Small intestine (tissue), 7 donors: ENCODE measurements around the gene SIGLEC12. TPM values are rescaled to one million over a fixed set of nuclear protein-coding genes. Genes with fewer than 3 reads are reported as not detected.
"Not testable (repeated sequence)": the region's sequence is repeated elsewhere in the genome, so short reads cannot be mapped to it uniquely, and the experiment has no call there.

ENCODE experiments used
- DNase-seq, 2 donors: peaks; one replicate each; pipeline versions ENCODE4 v3.0.0 to v3.0.0-alpha.2; 2013
- FAIRE-seq: peaks from 2 replicates; lab custom pipeline; 2012; peaks lifted over from hg19 to GRCh38; lab: Jason Lieb, UNC
- H3K27ac ChIP-seq, 3 donors: one replicate each; pipeline ENCODE4 v1.5.1; 2013; ENCODE audit warnings: low read length in 2 of 3, mild to moderate bottlenecking in 2 of 3, control low read depth in 1 of 3, inconsistent platforms in 1 of 3, low read depth in 1 of 3, moderate library complexity in 1 of 3
- H3K27me3 ChIP-seq, 3 donors: one replicate each; pipeline ENCODE4 v1.6.1; 2013; ENCODE audit warnings: low read length in 3 of 3, inconsistent platforms in 1 of 3; ENCODE audit not compliant: control insufficient read depth in 3 of 3, insufficient read depth in 3 of 3
- H3K36me3 ChIP-seq, 3 donors: one replicate each; pipeline ENCODE4 v1.6.1; 2013; ENCODE audit warnings: low read length in 3 of 3, inconsistent platforms in 1 of 3, low read depth in 1 of 3, mild to moderate bottlenecking in 1 of 3, moderate library complexity in 1 of 3; ENCODE audit not compliant: control insufficient read depth in 3 of 3, insufficient read depth in 2 of 3
- H3K4me1 ChIP-seq, 3 donors: one replicate each; pipeline ENCODE4 v1.6.1; 2013; ENCODE audit warnings: low read length in 2 of 3, inconsistent platforms in 1 of 3, low read depth in 1 of 3, mild to moderate bottlenecking in 1 of 3, moderate library complexity in 1 of 3; ENCODE audit not compliant: control insufficient read depth in 3 of 3, insufficient read depth in 2 of 3
- H3K4me3 ChIP-seq, 3 donors: one replicate each; pipeline ENCODE4 v1.5.1; 2013; ENCODE audit warnings: low read length in 3 of 3, control low read depth in 1 of 3, inconsistent platforms in 1 of 3, low read depth in 1 of 3, mild to moderate bottlenecking in 1 of 3, moderate library complexity in 1 of 3
- H3K9me3 ChIP-seq, 2 donors: one replicate each; pipeline ENCODE4 v1.6.1; 2013; ENCODE audit warnings: low read depth in 1 of 2, low read length in 1 of 2; ENCODE audit not compliant: control insufficient read depth in 2 of 2, insufficient read depth in 1 of 2
- WGBS, 3 donors: extraction: QIAGEN DNeasy Blood & Tissue Kit; methylation state at CpG; one replicate each; pipeline ENCODE4 v1.1.7; 2013; 5-methylcytosine and 5-hydroxymethylcytosine counted together
- polyA plus RNA-seq, 4 donors: library from polyadenylated mRNA; stranded (reverse) in 3 of 4; unstranded in 1 of 4; fragments of 200-250 nt in 3 of 4; fragments of 120-200 nt in 1 of 4; gene quantifications; one replicate each; pipeline versions ENCODE4 v1.2.1 to v1.2.3, GENCODE V29; 2013
- donor health status: healthy with polysubstance abuse.
- donor health status: control.
- donor health status: control.
- donor health status: Bipolar disorder and iron deficiency.
- donor health status: healthy.

SIGLEC12 gene
- polyA plus RNA-seq, 4 donors, result 0.33 to 5.7 (median 2.0) TPM; not detected in 1

DNA sequence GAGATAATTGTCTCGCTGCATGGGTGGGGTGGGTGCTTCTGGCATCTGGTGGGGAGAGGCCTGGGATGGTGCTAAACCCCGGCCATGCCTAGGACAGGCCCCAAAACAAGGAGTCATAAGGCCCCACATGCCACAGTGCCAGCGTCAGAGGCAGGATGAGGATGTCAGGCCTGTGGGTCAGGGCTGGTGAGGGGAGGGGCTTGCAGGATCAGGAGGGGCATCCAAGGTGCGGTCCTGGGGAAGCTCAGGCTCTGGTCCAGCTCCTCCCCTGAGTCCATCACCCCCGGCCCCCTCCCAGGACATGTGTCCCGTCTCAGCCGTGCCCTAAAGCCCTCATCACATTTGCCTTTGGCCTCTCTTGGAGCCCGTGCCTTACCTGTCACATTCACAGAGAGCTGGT, 669 bp downstream of the SIGLEC12 start:
- not testable (repeated sequence) for H3K27me3 ChIP-seq, H3K27ac ChIP-seq, H3K4me3 ChIP-seq, H3K4me1 ChIP-seq, H3K9me3 ChIP-seq, H3K36me3 ChIP-seq, DNase-seq, FAIRE-seq
- WGBS, 3 donors, result 42 to 49% (median 43%) methylated on average over 5 to 8 of the region's 8 CpGs

DNA sequence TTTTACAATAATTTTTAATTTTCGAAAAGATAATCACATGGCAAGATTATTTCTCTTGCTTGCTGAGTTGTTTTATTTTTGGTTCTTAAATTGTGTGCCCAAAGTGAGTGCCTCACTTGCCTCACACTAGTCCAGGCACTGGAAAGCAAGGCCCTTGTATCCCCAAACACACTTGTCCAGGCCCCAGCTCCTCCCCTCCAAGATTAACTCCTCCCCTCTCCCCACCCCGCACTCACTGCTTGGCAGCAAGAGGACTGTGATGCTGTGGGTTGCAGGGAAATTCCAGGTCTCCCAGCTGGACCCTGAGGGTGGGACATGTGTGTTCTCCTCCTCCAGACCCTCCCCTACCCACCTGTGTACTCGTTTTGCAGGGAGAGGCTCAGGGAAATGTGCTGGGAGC, 3.9 kb downstream of the SIGLEC12 start:
- no peaks in the 10 kb centered on the region for H3K9me3 ChIP-seq
- H3K27ac ChIP-seq, result no peak overlapping the region
- no peak for FAIRE-seq
- H3K4me1 ChIP-seq, result no peaks in the 10 kb centered on the region
- 37 to 39% (median 39%) methylated on average over 3 of the region's 3 CpGs for WGBS, 3 donors
- no peaks in the 10 kb centered on the region for H3K36me3 ChIP-seq
- peaks cover 0 to 3% (median 0%) of the 10 kb centered on the region in 3 donors for H3K27me3 ChIP-seq
- H3K4me3 ChIP-seq, result no peak overlapping the region
- no peak for DNase-seq

DNA sequence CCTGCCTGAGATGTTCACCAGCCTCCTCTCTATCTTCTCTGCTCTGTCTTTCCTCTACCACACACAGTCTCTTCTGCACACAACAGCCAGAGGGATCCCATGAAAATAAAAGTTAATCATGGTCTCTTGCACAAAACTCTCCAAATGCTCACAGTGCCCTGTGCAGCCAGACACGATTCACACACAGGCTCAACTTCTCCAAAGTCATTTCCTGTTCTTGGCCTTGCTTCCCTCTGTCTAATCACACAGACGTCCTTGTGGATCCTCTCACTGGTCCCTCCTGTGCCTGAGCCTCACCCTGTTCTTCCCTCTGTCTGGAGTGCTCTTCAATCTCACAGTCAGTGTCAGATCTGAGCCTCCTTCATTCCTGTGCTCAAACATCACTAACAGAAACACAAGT, 7.8 kb downstream of the SIGLEC12 start:
- Histone ChIP-seq H3K4me3 (no peak overlapping the region), H3K27ac (no peak overlapping the region), H3K4me1 (no peaks in the 10 kb centered on the region), H3K9me3 (no peaks in the 10 kb centered on the region), H3K27me3 (peaks cover 0 to 3% (median 0%) of the 10 kb centered on the region in 3 donors), H3K36me3 (peaks cover 0 to 17% (median 6%) of the 10 kb centered on the region in 3 donors)
- no peak for DNase-seq
- WGBS, 3 donors, result 21 to 45% (median 30%) methylated on average over 2 of the region's 2 CpGs
- no peak for FAIRE-seq

DNA sequence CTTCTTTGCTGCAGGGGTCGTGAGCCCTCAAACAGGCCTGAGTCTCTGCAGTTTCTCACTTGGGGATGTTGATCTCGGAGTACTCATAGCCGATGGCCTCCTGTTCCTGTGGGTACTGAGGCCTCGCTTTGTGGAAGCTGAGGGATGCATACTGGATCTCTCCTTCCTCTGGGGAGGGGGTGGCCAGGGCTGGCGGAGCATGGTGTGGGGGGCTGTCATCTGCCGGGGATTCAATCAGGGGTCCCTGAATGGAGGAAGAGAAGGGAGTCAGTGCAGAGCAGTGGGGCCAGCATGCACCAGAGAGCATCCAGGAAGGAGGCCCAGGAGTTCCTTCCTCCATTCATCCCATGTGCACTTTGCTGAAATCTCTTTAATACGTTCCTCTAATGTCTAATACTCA, 10.0 kb downstream of the SIGLEC12 start:
- H3K27ac ChIP-seq, result no peak overlapping the region
- no peak for FAIRE-seq
- WGBS, 3 donors, result 82 to 92% (median 83%) methylated on average over 7 of the region's 7 CpGs
- peaks cover 0 to 2% (median 0%) of the 10 kb centered on the region in 3 donors for H3K27me3 ChIP-seq
- DNase-seq, result no peak
- no peaks in the 10 kb centered on the region for H3K9me3 ChIP-seq
- H3K4me3 ChIP-seq, result no peak overlapping the region
- H3K4me1 ChIP-seq, result no peaks in the 10 kb centered on the region
- peaks cover 0 to 20% (median 9%) of the 10 kb centered on the region in 3 donors for H3K36me3 ChIP-seq

DNA sequence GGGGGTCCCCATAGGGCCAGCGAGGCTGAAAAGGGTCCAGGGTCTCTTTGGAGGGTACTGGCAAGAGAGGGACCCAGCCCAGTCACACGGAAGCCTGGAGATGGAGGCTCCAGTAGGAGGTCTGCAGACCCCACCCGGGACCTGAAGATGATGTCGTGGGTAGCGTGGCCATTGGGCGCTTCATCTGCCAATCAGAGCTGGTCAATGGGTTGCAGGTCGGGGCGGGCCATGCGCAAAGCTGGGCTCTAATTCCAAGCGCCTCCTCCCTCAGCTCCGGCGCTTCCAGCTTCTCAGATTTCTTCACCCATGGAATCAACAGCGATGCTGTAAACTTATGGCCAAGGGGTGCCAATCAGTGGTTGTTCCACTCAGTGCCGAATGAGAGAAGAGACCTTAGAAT, 10.9 kb downstream of the SIGLEC12 start:
- peaks cover 0 to 20% (median 11%) of the 10 kb centered on the region in 3 donors for H3K36me3 ChIP-seq
- no peak for FAIRE-seq
- no peaks in the 10 kb centered on the region for H3K27me3 ChIP-seq
- H3K4me1 ChIP-seq, result no peaks in the 10 kb centered on the region
- no peak overlapping the region for H3K4me3 ChIP-seq
- no peak overlapping the region for H3K27ac ChIP-seq
- 65 to 83% (median 72%) methylated on average over 14 of the region's 14 CpGs for WGBS, 3 donors
- DNase-seq, result no peak
- no peaks in the 10 kb centered on the region for H3K9me3 ChIP-seq

DNA sequence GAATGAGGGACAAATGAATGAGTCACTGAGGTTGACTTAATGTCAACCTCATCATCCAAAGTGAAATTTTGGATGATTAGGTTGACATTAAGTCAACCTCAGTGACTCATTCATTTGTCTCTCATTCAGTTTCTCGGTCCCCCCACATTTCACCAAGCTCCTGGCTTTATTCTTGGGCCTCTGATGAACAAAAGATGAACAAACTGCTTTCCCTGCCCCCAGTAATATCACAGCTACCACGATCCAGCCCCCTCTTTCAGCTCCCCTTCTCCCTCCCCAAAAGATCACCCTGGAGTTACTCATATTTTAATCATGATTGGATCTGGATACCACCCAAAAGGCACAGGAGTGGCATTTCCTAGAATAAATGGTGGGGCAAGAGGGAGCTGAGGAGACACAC, 12.5 kb downstream of the SIGLEC12 start:
- FAIRE-seq, result no peak
- Histone ChIP-seq H3K4me3 (no peak overlapping the region), H3K9me3 (no peaks in the 10 kb centered on the region), H3K27me3 (no peaks in the 10 kb centered on the region), H3K36me3 (peaks cover 0 to 22% (median 13%) of the 10 kb centered on the region in 3 donors), H3K4me1 (no peaks in the 10 kb centered on the region), H3K27ac (no peak overlapping the region)
- 50 to 58% (median 52%) methylated on average over 2 of the region's 2 CpGs for WGBS, 3 donors
- DNase-seq, result no peak

DNA sequence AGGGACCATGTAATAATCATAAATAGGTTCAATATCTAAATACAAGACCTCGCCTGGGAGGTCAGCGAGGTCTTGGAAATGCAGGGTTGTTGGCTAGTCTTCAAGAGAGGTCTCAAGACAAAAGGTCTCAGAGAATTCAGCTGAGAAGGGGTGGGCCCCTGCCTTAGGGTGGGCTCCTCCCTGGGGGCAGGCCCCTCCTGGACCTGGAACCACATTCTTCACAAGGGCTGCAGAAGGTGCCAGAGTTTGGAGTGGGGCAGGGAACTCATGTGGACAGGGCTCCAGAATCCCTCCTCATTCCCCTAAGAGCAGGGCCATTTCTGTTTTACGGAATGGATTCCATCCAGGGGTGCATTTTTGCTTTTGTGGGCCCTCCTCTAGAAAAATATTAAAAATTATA, 13.1 kb downstream of the SIGLEC12 start:
- WGBS, 3 donors, result 76 to 83% (median 78%) methylated on average over 3 of the region's 3 CpGs
- no peak for FAIRE-seq
- DNase-seq, result no peak
- no peak overlapping the region for H3K27ac ChIP-seq
- peaks cover 0 to 26% (median 13%) of the 10 kb centered on the region in 3 donors for H3K36me3 ChIP-seq
- no peaks in the 10 kb centered on the region for H3K9me3 ChIP-seq
- H3K4me1 ChIP-seq, result no peaks in the 10 kb centered on the region
- H3K4me3 ChIP-seq, result no peak overlapping the region
- no peaks in the 10 kb centered on the region for H3K27me3 ChIP-seq

DNA sequence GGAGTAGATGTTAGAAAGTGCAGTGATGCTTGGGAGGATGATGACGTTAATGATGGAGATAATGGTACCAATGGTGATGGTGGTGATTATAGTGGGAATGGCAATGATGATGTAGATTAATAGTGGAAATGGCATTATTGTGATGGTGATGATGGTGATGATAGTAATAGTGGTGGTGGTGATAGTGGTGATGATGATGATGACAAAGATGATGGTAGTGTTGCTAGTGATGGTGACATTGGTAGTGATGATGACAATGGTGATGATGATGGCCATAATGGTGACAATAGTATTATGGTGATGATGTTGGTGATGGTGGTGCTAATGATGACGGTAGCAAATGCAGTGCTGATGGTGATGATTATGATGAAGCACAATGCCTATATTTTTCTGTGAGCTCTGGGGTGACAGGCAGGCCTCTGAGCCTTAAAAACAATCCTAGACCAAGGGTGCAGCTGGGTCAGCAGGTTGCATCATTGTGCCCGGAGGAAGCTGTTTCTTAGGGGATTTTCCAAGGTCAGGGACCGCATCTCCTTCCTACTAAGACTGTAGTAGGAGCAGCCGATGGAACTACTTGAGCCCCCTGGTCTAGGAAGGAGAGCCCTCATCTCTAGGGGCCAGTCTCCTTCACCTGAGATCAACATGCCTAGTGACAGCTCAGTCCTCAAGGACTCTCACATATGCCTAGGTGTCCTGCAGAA, 15.5 kb downstream of the SIGLEC12 start:
- no peak for FAIRE-seq

More for the DNA sequence above, 15.5 kb downstream of the SIGLEC12 start:
- no peak for DNase-seq
- H3K4me3 ChIP-seq, result no peak overlapping the region
- H3K4me1 ChIP-seq, result no peaks in the 10 kb centered on the region
- H3K27me3 ChIP-seq, result no peaks in the 10 kb centered on the region
- peaks cover 0 to 33% (median 11%) of the 10 kb centered on the region in 3 donors for H3K36me3 ChIP-seq
- no peaks in the 10 kb centered on the region for H3K9me3 ChIP-seq
- WGBS, 3 donors, result 87 to 99% (median 91%) methylated on average over 5 of the region's 5 CpGs
- no peak overlapping the region for H3K27ac ChIP-seq
